Loucy (cell line): ENCODE data around the gene MGA.

ENCODE experiments used
- H2AFZ ChIP-seq: fragments of 200-600 bp; sonication (generic); 2 replicates; pipeline ENCODE4 v1.6.0; 2016; ENCODE audit warnings: antibody characterized with exemption, mild to moderate bottlenecking, low read length, moderate library complexity
- H3F3A ChIP-seq: fragments of 200-600 bp; 2 replicates; pipeline ENCODE4 v1.6.0; 2016; ENCODE audit warnings: antibody characterized with exemption, low read depth, mild to moderate bottlenecking
- H3K27me3 ChIP-seq: fragments of 200-600 bp; sonication (generic); 2 replicates; pipeline ENCODE4 v1.6.1; 2014; ENCODE audit warnings: low read length, mild to moderate bottlenecking; ENCODE audit not compliant: insufficient read depth, poor library complexity, severe bottlenecking
- H3K36me3 ChIP-seq: fragments of 200-600 bp; sonication (generic); 2 replicates; pipeline ENCODE4 v1.6.1; 2016; ENCODE audit warnings: low read length; ENCODE audit not compliant: insufficient read depth
- H3K4me1 ChIP-seq: fragments of 200-600 bp; sonication (generic); 2 replicates; pipeline ENCODE4 v1.5.1; 2014; ENCODE audit warnings: low read length, mild to moderate bottlenecking; ENCODE audit not compliant: insufficient read depth, poor library complexity, severe bottlenecking
- H3K4me2 ChIP-seq: fragments of 200-600 bp; sonication (generic); 2 replicates; pipeline ENCODE4 v1.6.0; 2014; ENCODE audit warnings: antibody characterized with exemption, low read length, low read depth, mild to moderate bottlenecking; ENCODE audit not compliant: poor library complexity, severe bottlenecking
- H3K4me3 ChIP-seq: fragments of 200-600 bp; sonication (generic); 2 replicates; pipeline ENCODE4 v1.5.1; 2014; ENCODE audit warnings: low read length, mild to moderate bottlenecking, mixed read lengths; ENCODE audit not compliant: poor library complexity, severe bottlenecking
- H3K79me2 ChIP-seq: fragments of 200-600 bp; sonication (generic); 2 replicates; pipeline ENCODE4 v1.6.1; 2014; ENCODE audit warnings: low read length; ENCODE audit not compliant: insufficient read depth
- H3K9ac ChIP-seq: fragments of 200-600 bp; sonication (generic); 2 replicates; pipeline ENCODE4 v1.6.0; 2014; ENCODE audit warnings: mild to moderate bottlenecking, low read depth, low read length, moderate library complexity; ENCODE audit not compliant: poor library complexity, severe bottlenecking
- H3K9me2 ChIP-seq: fragments of 200-600 bp; sonication (generic); replicated peaks from 2 replicates; pipeline ENCODE4 v1.6.1; 2016; ENCODE audit warnings: low read depth, low read length, mixed read lengths
- H3K9me3 ChIP-seq: fragments of 200-600 bp; sonication (generic); 2 replicates; pipeline ENCODE4 v1.6.1; 2014; ENCODE audit warnings: mild to moderate bottlenecking, antibody characterized with exemption, low read length, low read depth; ENCODE audit not compliant: insufficient read depth
- H4K20me1 ChIP-seq: fragments of 200-600 bp; sonication (generic); 2 replicates; pipeline ENCODE4 v1.6.0; 2014; ENCODE audit warnings: antibody characterized with exemption, low read length, mild to moderate bottlenecking; ENCODE audit not compliant: insufficient read depth, poor library complexity, severe bottlenecking
- EZH2phosphoT487 ChIP-seq: fragments of 200-600 bp; IDR thresholded peaks from 2 replicates; pipeline ENCODE4 v1.6.1; 2018; ENCODE audit warnings: antibody characterized with exemption, mild to moderate bottlenecking, moderate library complexity, borderline replicate concordance
- TF ChIP-seq, protein P1 (sequence below): fragments of 200-600 bp; sonication (generic); conservative IDR thresholded peaks from 2 replicates; pipeline ENCODE4 v1.5.1; 2014; ENCODE audit warnings: mild to moderate bottlenecking, antibody characterized with exemption, low read length

Gene MGA

DNA sequence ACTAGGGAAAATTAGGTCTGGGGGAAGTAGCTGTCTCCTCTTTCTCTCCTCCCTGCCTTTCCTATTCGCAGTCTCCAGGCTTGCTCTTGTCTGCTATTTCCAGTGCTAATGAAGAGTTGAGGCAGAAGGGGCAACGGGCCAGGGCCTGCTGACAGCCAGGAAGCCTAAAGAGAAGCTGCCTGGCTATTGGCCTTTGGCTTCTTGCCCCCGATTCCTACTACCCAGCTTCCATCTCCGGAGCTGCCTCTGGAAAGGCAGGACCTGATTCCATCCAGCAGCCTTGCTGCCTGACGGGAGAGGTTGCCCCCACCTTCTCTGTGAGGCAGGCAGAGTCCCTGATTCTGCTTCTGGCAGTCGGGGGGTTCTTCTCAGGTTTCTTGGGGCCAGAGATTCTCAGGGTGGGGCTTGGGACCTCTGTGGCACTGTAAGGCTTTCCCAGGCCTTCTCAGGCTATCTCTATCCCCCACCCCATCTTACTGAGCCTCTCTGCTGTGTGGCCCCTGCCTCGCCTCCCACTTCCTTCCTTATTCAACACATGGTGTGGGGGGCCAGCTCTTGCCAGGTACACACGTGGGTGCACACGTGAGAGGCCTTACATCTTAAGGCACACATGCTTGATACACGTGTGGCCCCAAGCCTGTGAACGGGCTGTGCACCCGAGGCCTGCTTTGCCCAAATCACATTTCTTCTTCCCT is 149.5 kb downstream of the MGA start:
- Histone ChIP-seq H3K36me3 (peaks cover 23% of the 10 kb centered on the region; the same call in 1 of the 2 replicates), H3K4me3 (no peak overlapping the region), H3K9me3 (no peaks in the 10 kb centered on the region), H3K9ac (no peak overlapping the region), H3F3A (no peaks in the 10 kb centered on the region), H3K27me3 (no peaks in the 10 kb centered on the region), H3K79me2 (no peaks in the 10 kb centered on the region), H3K4me1 (peaks cover 10% of the 10 kb centered on the region), H3K9me2 (no peaks in the 10 kb centered on the region), H3K4me2 (no peak overlapping the region), H2AFZ (no peak overlapping the region), H4K20me1 (no peaks in the 10 kb centered on the region)
- no peak for TF ChIP-seq EZH2phosphoT487
- TF ChIP-seq, protein P1, sequence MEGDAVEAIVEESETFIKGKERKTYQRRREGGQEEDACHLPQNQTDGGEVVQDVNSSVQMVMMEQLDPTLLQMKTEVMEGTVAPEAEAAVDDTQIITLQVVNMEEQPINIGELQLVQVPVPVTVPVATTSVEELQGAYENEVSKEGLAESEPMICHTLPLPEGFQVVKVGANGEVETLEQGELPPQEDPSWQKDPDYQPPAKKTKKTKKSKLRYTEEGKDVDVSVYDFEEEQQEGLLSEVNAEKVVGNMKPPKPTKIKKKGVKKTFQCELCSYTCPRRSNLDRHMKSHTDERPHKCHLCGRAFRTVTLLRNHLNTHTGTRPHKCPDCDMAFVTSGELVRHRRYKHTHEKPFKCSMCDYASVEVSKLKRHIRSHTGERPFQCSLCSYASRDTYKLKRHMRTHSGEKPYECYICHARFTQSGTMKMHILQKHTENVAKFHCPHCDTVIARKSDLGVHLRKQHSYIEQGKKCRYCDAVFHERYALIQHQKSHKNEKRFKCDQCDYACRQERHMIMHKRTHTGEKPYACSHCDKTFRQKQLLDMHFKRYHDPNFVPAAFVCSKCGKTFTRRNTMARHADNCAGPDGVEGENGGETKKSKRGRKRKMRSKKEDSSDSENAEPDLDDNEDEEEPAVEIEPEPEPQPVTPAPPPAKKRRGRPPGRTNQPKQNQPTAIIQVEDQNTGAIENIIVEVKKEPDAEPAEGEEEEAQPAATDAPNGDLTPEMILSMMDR: no peak

DNA sequence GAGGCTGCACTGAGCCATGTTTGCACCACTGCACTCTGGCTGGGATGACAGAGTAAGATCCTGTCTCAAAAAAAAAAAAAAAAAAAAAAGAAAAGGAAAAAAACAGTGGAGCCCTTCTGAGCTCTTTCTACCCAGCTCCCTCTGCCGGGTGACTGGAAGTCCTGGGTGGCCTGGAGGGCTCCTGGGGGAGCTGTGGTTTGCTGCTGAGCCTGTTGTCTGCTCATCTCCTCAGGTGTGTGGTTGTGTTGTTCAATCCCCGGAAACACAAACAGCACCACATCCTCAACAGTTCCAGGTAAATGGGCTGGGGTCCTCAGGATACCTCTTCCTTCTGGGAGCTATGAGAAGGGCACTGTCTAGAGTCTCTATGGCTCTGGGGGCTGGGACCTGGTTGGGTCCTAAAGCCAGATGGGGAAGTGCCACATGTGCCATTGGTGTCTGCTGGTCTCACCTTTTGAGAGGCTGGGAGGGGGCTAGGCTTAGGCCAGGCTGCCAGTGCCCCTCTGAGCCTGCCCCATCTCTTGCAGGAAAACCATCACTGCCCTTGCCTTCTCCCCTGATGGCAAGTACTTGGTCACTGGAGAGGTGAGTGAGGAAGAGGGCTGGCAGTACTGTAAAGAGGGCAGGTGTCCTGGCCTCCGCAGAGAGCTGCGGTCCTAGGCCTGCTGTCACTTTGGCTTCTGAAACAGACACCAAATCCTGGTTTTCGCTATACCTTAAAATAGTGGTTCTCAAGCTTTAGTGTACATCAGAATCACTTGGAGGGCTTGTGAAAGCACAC is 150.6 kb downstream of the MGA start:
- Histone ChIP-seq H4K20me1 (no peaks in the 10 kb centered on the region), H3K4me1 (peaks cover 7% of the 10 kb centered on the region), H2AFZ (no peak overlapping the region), H3K27me3 (no peaks in the 10 kb centered on the region), H3K79me2 (no peaks in the 10 kb centered on the region), H3K4me3 (no peak overlapping the region), H3K9me3 (no peaks in the 10 kb centered on the region), H3K9ac (no peak overlapping the region), H3K4me2 (no peak overlapping the region), H3F3A (no peaks in the 10 kb centered on the region), H3K36me3 (peaks cover 33% of the 10 kb centered on the region; the same call in 1 of the 2 replicates), H3K9me2 (no peaks in the 10 kb centered on the region)
- TF ChIP-seq, protein P1: no peak
- no peak for TF ChIP-seq EZH2phosphoT487

DNA sequence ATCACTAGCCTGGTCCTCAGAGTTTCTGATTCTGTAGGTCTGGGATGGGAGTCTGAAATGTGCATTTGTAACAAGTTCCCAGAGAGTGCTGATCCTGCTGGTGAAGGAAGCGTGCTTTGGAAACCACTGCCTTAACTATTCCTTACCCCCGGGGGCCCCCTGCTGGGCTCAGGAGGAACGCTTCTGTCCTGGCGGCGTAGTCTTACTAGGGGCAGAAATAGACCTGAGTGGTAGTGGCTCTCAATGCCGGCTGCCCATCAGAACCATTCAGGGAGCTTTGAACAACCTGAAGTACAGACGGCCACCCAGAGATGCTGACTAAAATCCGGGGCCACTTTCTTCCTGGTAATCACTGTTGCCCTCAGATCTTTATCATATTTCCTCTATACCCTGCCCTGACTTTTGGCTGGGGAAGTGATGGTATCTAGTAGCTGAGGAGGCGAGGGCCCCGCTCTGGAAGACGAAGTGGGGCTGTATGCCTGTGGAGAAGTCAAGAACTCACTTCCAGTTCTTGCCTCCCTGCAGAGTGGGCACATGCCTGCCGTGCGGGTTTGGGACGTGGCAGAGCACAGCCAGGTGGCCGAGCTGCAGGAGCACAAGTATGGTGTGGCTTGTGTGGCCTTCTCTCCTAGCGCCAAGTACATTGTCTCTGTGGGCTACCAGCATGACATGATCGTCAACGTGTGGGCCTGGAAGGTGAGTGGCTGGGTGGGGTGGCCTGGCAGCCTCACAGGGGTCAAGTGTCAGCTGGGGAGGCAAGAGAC is 151.4 kb downstream of the MGA start:
- no peaks in the 10 kb centered on the region for H3K9me2 ChIP-seq
- H4K20me1 ChIP-seq: no peaks in the 10 kb centered on the region
- peaks cover 7% of the 10 kb centered on the region for H3K4me1 ChIP-seq
- H3K9me3 ChIP-seq: no peaks in the 10 kb centered on the region
- TF ChIP-seq, protein P1: peak; percentile 96
- no peak for TF ChIP-seq EZH2phosphoT487
- peaks cover 40% of the 10 kb centered on the region; the same call in 1 of the 2 replicates for H3K36me3 ChIP-seq
- no peak overlapping the region for H3K9ac ChIP-seq
- no peaks in the 10 kb centered on the region for H3F3A ChIP-seq
- no peaks in the 10 kb centered on the region for H3K79me2 ChIP-seq
- H3K4me3 ChIP-seq: no peak overlapping the region
- H3K27me3 ChIP-seq: no peaks in the 10 kb centered on the region
- no peak overlapping the region for H3K4me2 ChIP-seq
- no peak overlapping the region for H2AFZ ChIP-seq
